T-helper 22 cell (primary cell): ENCODE measurements around the gene GPRC5D.

Experiments
- DNase-seq: peaks from one replicate; pipeline ENCODE4 v3.0.0-alpha.2; 2020; ENCODE audit warnings: low read depth

Gene GPRC5D

DNA sequence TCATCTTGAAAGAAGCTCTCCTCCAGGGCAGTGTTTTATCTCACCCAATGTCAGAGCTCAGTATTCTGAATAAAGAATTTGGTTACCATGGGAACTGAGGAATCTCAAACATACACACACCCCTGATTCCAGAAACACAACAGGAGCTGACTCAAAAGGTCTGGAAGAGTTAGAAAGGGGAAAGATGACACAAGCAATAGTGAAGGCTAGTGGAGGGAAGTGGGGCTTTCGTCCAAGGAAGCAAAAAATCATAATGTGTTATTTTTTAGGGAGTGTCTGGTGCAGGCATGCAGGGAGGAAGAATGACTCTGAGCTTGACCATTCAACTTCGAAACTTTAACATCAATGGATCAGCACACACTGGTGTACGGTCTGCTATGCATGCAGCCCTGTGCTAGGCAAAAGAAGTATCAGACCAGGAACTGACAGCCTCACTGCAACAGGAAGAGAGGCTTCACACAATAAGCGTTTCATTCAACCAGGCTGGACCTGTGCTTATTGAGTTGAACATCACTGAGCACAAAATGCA, 27.8 kb upstream of the GPRC5D start:
- no peak for DNase-seq

DNA sequence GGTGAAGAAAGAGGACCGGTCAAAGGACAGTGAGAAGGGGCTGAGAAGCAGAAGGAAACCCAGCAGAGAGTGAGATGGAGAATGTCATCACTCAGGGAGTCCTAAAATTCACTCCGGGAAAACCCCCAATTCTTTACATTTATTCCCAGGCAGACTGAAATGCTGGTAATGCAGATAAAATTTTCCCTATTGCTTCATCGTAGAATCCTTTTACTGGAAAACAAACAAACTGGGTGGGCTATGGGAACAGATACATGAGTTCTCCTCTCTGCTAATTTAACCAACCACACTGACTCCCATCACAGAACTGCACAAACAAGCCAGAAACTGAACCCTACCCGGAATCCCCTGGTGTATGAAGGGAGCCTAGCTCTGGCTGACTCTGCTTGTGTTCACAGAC, 27.2 kb upstream of the GPRC5D start:
- DNase-seq, result no peak

DNA sequence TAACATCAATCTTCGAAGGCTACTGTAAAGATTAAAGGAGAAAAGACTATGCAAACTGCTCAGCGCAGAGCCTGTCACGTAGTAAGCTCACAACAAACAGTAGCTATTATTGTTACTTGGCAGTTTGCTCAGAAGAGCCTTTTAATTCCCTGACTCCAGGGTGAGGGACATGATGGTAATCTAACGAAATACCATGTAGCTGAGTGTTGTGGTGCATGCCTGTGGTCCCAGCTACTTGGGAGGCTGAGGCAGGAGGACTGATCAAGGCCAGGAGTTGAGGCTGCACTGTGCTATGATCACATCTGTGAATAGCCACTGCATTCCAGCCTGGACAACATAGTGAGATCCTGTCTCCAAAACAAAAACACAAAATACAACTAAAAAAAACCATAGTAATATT, 25.3 kb upstream of the GPRC5D start:
- DNase-seq, result no peak

DNA sequence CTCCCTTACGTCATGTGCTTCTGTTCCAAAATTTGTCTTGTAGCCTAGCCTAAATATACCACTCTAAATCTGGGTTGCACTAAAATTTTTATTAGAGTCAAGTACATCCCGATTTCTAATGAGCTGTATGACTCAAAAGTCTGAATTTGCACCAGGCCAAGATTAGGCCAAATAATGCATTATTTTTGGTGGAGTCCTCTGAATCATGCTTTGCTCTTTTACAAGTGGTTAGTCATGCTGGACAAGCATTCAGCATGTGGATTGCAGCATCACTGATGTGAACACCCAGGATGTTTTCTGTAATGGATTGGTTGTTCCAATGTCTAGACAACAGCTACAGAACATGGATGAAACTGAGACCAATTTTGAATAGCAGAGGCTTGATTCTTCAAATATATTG, 24.4 kb upstream of the GPRC5D start:
- DNase-seq, result no peak

DNA sequence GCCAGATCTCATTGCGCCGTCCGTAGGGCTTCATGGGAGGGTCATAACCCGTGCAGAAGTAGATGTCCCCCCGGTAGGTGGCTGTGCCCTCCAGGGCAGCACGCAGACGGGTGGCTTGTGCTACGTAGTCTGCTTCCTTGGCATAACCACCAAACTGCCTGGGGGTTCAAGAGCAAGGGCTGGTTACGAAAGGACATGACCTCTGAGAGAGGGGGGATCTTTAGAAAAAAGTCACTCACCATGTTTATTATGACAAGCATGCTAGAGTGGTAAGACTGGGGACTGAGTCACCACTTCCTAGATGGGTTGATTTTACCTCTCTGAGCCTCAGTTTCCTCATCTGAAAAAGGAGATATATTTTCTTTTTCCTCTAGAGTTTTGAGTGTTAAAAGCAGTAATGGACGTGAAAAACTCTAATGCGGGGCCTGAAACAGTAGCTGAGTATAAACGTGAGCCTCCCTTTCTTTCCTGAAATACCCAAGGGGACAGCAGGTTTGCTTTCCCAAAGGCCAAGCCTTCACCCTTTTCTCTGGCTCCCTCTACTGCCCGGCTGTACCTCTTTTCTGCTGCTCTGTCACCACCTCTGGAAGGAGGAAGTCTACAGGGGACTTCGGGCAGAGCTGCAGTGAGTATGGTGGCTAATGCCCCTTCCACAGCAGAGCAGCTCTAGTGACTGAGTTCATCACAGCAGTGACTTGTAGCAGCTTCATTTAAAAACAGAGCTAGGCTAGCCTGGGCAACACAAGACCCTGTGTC, 23.5 kb upstream of the GPRC5D start:
- DNase-seq, result no peak

DNA sequence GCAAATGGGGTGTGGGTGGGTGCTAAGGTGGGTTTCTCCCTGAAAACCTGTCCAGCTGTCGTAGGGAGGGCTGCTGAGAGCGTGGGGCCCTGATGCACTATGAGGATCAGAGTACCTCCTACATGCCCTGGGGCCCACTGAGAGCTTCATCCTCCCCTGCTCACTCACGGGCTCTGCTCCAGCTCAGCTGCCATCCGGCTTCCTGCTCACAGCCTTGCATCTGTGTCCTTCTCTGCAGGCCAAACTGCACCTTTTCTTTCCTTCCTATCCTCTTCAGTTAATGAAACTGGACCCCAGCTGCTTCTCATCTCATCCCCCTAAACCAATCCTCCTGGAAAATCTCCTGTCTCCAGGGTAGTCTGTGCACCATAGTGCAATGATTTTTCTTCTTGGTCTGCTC, 22.2 kb upstream of the GPRC5D start:
- no peak for DNase-seq

DNA sequence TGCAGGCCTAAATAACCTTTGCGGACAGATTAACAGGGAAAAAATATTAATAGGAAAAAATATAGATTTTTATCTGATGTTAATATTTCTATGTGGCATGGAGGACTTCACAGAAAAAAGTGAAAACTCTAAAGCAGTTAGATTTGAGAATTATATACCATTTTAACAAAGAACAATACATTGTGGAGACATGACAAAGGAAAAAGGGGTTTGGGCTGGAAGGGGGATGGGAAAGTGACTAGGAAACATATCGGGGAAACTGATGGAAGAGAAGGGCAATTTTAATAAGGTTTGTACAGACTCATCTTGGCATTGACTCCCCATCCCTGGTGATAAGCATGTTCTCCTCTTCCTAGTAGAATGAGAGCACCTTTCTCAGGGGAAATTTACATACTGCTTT, 21.0 kb upstream of the GPRC5D start:
- no peak for DNase-seq

DNA sequence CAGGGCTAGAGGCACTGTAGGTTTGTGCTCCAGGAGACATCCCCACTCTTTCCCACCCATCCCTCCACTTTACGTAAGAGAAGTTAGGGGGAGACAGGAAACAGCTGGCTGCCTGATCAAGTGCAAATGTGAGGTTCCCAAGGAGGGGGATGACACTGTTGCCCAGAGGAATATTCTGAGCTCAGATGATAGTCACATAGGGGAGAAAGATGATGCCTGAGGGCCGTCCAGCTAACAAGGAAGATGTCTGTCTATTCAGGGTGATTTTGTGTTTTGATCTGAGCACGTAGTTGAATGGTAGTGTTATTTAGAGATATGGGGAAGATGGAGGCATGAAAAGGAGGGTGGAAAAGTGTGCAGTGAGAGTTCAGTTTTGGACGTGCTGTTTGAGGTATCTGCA, 13.9 kb upstream of the GPRC5D start:
- no peak for DNase-seq

DNA sequence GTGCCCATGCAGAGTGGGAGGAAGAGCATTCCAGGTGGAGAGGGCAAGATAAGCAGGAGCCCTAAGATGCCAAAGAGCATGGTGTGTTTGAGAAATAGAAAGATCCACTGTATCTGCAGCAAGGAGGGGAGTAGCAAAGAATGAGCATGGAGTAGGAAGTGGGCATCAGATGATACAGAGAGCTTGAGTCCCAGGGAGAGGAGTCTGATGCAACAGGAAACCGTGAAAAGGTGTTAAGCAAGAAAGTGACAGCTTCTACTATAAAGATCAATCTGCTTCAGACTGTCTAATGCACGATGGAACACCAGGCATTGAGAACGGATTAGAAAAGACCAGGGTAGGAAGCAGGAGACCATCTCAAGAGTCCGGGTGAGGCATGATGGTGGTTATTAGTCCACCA, 12.3 kb upstream of the GPRC5D start:
- DNase-seq, result no peak

DNA sequence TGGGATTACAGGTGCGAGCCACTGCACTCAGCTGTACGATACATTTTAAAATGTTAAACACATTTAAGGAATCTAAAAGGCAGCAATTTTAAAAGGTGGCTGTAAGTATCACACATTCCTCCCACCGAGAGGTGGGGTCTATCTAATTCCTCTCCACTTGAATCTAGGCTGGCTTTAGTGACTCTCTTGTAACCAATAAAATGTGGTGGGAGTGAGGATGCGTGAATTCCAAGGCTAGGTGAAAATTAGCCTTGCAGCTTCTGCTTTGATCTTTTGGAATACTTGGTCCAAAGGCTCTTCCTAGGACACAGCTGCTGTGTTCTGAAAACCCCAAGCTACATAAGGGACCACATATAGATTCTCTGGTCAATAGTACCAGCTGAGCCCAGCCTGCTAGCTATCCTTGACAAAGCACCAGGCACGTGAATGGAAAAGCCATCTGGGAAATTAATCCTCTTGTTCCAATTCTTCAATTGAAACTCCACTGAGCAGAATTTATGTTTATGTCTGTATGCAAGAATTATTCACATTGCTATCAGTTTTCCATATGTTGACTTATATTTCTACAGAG, 8.8 kb upstream of the GPRC5D start:
- DNase-seq, result no peak

DNA sequence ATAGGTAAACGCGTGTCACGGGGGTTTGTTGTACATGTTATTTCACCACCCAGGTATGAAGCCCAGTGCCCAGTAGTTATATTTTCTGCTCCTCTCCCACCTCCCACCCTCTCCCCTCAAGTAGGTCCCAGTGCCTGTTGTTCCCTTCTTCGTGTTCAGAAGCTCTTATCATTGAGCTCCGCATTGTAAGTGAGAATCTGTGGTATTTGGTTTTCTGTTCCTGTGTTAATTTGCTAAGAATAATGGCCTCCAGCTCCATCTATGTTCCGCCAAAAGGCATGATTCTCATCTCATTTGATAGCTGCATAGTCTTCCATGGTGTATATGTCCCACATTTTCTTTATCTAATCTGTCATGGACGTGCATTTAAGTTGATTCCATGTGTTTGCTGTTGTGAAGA, 6.9 kb upstream of the GPRC5D start:
- DNase-seq, result no peak

DNA sequence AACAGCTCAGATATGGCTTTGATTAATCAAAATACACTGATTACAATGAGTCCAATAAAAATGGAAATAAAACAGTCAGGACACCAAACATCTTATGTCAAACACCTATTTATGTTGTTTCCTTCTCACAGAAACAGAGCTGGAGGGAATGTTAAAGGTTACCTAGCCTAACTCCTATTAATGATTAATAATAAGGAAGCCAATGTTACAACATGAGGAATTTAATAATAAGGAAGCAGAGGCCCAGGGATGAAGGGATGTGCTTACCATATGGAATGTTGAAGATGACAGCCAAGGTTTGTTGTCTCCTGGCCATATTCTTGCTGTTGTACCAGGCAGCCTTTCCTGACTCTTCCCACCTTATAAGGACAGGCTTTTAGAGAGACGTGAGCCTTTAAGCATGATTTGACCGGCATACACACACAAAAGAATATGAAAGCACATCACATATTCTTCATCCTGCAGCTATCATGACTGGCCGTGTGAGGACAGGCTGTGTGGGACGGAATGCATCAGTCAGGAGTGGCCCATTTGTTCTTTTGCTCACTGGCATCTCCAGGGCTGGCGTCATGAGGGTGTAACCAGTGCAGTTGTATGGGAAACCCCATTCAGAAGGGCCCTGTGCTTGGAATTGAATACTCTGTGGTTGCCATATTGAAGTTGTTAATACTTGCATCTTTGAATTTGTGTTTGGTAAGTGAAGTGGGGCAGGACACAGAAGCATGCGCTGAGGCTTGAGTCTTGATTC, 3.1 kb upstream of the GPRC5D start:
- DNase-seq, result no peak

DNA sequence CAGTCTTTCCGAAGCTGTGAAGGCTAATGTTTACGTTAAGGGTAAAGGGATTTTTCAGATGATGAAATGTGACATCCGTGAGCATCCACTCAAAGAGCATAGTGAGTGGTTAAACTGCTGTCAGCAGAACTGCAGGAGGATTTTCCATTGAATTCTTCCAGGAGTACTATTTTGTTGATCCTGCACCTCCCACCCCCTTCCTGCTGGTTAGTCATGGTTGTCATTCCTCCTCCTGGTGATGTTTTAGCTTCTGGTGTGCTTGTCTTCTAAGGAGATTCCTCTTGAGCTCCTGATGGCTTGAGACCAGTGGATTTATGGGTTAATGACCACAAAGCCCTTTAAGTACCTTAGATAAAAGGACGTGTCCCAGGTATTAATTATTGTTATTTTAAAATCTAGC, 2.4 kb upstream of the GPRC5D start:
- no peak for DNase-seq

DNA sequence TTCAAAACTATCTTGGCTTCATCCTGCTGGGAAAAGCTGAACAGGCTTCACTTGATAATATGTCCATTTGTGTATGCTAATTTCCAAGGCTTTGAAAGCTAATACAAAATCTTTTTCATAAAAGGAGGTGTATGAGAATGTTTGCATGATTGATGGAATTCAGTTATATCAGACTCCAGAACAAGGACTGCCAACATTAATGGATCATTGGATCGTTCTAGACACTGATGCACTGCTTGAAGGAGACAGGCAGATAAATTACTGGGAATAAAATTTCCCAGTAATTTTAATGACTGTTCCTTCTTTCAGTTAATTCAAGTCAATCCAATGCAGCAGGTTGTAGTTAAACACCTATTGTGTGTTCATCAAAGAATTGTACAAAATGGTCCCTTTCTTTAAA, 466 bp downstream of the GPRC5D start:
- DNase-seq, result no peak

DNA sequence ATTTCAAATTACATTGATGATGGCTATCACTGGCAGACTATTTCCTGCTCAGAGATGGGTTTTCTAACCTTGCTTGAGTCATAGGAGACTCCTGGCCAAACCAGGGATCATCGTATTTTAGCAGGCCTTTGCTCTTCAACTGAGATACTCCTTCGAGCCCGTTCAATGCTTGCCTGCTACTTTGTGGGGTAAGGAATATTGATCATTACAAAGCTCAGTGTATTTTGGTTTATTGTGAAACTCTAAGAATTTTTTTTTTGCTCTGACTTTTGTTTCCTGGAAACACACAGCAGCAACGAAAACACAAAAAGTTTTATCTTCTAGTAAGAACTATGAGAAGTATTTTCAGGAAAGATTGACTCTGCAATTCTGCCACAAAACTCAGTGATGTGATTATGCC, 4.1 kb downstream of the GPRC5D start:
- no peak for DNase-seq

DNA sequence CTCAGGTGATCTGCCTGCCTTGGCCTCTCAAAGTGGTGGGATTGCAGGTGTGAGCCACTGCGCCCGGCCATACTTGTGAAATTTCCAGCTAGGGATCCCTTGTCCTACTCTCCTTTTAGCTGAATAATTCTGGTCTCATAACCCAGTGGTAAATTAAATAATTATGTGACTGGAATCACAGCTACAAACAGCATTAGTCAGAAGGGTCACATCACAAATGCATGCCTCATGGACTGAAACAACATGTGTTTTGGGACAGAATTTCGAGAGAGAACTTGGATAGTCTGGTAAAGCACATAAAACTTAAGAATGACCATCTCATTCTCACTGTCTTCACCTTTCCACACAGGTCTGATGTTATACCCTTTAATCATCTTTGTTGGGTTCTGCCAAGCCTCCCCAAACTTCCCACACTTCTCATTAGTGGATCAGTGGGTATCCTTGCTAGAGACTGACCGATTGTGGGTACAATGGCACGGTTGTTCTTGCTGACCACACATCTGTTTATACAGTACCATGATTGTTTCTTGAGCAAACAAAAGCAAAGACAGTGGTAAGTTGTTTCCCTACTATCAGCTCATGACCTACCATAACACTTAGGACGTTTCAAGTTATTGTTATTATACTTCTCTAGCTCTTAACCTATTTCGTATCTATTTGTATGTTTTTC, 5.1 kb downstream of the GPRC5D start:
- no peak for DNase-seq

DNA sequence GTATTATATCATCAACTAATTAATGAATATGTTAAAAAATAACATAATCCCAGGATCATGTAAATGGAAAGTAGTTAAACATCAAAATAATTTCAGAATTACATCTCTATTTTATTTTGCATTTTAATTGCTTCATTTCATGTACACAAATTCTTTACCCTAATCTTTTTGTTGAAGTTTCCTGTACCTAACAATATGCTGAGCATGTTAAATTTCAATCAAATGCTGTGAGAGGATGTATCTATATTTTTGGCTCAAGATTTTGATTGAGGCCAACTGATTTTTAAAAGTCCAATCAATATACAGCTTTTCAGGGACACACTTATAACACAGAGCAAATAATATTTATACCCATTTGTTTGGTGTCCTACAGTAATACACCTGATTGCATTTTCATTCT, 6.4 kb downstream of the GPRC5D start:
- no peak for DNase-seq

DNA sequence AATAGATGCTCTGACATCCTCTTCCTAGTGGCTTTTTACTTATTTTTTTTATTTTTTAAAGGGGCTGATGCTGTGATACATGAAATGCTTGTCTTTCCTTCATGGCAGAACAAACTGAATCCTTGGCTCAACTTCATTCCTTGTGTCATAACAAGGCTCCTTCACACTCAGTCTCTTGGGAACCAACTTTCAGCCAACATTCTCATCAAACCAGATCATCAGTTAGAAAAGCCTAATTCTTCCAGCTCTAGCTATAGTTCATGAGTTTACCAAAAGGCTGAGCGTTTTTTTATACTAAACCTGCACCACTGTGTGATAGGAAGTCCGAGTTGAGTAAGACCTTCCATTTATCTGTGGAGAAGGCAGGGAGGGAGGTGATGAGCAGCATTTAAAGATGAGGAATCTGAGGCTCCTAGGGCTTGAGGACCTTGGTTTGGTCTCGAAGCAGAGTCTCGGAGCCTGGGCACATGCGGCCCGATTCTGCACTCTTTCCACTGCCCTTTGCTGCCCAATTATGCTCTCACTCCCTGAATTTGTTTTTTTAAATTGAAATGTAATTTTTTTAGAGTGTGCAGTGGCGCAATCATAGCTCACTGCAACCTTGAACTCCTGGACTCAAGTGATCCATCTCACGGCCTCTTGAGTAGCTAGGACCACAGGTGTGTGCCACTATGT, 8.2 kb downstream of the GPRC5D start:
- DNase-seq, result no peak

DNA sequence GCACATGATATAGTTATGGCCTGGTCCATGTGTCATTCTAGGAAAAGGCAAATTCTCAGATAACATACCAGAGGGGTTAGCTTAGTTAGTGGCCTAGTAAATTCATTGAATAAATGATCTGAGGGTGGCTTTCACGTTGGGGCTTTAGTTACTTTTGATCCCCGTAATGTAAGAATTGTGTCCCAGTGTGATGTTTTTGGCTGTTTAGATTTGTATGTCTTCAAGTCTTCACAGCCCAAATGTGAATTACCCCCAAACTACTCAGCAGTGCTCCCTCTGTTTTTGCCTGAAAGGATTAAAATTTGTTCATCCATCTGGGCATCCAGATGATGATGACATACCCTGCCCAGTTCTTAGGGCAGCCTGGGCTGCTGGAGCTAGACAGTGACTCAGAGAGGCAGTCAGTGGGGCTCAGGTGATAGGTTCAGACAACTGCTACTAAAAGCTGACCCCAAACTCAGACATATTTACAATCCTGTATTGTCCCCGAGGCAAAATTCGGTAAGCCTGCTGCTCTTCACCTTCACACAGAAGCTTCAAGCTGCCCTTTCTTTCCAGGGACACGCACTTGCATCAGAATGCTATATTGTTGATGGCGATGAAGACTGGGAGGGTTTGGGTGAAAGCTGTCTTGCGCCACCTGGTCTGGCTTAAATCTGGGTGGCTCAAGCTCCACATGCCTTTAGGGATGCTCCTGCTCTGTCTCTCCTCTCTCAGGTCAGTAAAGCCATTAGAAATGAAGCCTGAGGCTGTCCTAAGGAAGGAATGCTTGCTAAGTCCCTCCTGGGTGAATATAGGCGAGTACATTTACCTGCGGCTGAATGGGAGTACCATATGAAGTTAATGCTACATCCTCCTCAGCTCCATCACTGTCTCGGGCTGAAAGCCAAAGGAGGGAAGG, 10.3 kb downstream of the GPRC5D start:
- no peak for DNase-seq

DNA sequence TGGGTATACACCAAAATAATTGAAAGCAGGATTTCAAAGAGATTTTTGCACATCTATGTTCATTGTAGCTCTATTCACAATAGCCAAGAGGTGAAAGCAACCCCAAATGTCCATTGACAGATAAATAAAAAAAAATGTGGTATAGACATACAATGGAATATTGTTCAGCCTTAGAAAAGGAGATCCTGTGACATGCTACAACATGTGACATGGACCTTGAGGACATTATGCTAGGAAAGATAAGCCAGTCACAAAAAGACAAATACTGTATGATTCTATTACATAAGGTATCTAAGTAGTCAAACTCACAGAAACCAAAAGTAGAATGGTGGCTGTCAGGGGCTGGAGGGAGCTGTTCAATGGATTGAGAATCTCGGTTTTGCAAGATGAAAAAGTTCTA, 12.1 kb downstream of the GPRC5D start:
- no peak for DNase-seq

DNA sequence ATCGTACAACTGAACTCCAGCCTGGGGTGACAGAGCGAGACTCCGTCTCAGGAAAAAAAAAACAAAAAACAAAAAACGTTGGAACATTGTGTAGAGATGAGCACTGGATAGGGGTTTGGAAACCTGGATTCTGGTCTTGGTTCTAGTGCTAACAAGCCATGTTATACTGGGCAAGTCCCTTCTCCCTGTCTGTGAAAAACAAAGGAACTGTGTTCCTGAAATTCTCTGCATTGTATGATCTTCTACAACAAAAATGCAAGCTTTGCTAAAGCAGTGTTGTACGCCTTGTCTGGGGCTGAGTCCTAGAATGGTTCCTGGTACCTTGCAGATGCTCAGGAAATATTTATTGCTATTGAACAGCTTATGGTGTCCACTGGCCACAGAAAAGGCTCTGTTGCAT, 13.4 kb downstream of the GPRC5D start:
- no peak for DNase-seq
